ENCODE measurements around the gene SREBF1.

Gene SREBF1

DNA sequence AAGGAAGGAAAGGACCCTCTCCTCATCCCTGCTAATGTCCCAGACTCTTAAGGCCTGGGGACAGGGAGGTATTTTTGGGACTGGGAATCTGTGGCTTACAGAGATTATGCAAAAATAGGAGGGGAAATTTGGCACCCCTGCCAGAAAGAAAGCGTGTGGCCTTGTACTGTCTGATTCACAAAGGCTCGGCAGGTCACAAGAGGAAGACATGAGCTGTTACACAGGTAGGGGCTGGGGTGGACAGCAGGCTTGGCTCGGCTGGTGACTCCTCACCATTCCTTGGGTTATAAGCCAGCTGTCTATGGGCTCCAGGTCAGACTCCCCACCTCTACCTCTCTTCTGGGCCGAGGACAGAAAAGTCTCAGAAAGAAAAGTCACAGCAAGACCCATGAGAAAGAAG lies 20.7 kb upstream of the SREBF1 start:
- DNase-seq, result no peak

DNA sequence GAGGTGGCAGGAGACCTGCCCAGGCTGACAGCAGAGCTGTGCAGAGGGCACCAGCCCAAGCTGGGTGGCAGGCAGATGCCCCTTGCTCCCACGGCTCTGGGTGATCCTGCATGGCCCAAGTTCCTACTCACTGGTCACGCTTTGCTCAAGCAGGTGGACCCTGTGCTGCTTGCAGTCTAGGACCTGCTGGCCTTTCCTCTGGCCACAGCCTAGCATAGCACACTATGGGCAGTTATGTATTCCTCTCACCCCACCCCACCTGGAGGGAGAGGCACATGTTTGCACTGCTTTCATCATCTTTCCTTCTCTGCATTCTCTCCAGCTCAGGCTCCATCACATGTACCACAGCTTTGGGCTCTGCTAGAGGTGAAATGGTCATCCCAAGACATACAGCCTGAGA lies 19.6 kb upstream of the SREBF1 start:
- no peak for DNase-seq

DNA sequence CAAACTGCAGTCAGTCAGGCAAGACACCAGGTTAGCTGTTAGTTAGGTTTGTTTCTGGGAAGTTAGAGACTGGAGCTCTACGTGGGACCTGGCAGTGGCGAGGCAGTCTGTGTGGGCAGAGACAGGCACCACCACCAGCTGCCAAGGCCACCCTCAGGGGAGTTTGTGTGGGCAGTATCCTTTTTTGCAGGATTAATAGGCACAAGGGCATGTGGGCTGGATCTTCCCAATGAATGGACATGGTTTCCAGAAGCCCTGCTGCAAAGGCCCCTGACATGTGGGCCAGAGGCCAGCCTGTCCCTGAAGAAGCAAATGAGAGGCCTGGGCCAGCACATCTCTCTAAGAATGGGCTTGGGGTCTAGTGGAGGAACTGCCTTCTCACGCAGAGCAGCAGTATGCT lies 19.2 kb upstream of the SREBF1 start:
- DNase-seq, result no peak

DNA sequence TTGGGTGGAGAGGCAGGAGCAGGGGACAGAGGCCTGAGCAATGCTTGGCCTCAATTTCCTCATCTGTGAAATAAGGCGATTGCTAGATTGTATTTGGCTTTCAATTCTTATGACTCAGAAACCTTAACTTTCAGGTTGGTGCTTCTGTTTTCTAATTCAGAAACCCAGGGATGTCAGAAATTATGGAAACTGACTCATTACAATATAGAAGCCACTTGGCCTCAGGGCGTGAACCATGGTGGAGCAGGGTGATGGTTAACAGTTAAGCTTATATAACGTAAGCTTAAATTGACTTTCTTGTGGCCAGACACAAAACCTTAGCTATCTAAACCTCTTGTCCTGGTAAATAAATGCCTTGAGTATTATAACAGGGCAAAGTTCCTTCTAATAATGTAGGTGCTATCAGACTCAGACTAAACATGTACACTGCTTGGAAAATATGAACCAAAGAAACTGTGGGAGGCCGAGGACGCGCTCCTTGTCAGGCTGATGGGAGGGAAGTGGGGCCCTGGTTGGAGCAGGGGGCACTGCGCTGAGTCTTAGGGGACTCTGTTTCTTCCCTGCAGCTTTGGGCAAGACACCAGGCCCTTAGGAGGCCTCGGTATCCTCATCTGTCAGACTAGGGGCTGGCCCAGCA lies 17.1 kb upstream of the SREBF1 start:
- no peak for DNase-seq

DNA sequence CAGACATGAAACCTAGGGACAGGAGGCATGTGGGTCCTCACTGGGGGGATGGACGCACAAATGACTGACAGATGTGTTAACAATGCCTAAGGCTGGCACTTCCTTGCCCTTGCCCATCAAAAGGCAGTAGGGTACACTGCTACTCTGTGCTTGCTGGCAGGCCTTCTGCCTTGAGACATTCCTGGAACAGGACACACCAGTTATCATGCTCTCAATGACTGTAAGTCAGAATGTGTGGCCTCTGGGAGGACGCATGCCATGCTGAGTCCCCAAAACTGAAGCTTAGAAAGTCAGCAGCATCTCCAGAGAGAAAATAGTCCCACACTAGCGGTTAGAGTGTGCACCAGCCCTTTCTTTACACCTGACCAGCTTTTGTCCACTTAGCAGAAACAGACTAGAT lies 16.1 kb upstream of the SREBF1 start:
- no peak for DNase-seq

DNA sequence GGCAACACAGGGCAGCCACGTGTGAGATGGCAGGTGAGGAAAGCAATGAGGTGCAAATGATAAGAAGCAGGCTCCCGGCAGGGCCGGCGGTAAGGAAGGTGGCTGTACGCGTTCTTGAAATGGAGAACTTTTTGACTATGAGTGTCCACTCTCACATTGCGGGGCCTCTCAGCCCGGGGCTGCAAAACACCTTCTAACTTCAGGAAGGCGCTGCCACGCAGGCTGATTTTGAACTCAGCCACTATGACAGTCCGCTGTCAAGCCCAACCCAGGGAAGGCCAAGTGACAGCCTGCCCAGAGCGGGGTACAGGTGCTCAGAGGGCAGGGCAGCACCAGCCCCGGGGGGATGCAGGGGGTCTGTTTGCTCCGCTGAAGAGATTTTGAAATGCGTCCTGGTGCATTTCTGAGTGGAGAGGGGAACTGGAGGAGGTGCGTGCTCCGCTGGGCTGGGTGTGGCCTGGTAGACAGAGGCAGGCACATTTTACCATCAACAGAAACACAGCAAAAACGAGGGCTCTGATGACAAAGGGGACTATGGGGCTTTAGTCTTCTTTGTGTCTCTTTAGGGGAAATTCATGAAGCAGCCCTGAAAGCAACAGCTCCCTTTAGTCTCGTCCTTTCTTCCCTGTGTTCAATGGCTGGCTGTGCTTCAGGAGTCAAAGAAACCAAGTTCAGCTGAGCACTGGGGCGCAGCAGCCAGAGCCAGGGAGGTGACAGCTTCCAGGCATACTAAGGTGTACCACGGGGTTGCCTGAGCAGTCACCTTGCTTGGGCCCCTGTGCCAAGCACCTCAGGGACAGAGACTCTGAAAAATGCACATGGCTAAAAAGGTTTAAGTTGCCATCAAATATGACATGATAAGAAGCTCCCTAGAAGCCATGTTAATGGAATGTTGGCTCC lies 14.6 kb upstream of the SREBF1 start:
- DNase-seq, result no peak

DNA sequence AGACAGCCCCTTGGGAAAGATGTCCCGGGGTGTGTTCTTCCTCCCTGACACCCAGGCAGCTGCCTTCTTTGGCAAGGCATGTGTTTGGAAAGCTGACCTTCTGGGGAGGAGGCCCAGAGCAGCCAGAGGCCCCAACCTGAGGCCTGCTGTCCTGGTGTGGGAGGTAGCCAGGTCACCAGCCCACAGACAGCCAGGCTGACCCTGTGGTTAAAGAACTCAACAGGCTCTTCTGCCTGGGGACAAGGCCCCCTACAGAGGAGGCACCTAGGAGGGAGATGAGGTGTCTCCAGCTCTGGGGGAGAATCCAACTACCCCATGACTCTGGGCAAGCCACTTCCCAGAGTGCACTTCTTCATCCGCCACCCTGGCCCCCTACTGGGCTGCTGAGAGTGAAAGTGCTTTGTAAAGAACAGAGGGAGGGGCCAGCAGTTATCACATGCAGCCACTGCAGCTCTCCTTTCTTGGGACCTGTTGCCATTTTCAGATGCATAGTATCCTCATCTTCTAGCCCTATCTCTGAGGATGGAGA lies 13.1 kb upstream of the SREBF1 start:
- peak; percentile 49 for DNase-seq

DNA sequence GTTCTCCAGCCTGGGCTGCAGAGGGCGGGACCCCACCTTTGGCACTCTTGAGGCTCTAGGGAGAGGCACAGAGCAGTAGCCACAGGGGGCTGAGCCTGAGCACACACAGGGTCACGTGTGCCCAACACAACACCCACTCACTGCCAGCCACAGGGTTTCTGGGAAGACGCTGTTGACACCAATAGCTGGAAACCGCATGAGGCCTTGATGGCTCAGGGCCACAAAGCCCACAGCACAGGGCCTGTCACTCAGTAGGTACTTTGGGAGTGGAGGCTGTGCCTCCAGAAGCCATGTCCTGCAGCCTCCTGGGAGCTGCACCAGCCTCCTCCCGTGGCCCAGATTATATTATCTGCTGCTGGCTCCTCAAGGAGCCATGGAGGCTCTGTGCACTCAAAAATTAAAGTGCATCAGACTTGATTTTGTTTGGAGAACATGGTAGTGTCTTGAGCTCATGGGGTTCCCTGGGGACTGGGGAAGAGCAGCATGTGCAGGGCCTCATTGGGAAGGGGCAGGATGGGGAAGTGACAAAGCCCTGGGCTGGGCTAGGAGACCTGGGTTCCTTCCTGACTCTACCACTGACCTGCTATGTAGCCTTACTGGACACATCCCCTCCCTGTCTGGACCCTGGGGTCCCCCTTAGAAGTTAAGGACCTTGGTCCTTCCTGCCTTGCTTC lies 12.5 kb upstream of the SREBF1 start:
- peak; percentile 47 for DNase-seq

DNA sequence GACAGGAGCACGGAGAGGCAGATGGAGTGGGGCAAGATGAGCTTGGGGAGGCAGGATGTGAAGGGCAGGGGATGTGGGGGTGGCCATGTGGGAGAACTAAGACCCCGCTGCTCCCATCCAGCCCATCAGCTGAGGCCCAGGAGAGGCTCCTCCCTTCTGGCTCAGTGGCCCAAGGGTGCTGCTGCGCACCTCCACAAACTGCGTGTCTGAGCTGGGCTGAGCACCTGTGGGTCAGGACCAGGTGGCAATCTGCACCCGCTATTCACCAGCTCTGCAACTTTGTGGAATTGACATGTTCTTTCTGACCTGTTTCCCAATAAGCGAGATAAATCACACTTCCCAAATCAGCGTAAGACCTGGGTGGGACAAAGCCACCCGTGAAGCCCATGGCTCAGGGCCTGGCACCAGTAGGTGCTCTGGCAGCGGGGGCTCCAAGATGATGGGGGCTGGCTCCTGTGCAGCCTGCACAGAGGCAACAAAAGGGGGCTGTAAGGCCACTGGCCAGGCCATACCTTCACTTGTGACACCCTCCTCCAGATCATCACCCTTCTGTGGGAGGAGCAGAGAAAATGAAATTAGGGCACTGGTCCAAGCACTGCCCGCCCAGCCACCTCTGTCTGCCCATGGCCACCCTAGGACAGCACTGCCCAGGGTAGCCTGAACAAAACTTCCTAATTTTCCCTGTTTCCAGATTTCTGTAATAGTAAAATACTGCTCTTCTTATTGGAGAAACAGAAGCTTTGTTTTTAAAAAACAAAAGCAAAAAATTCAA lies 11.7 kb upstream of the SREBF1 start:
- no peak for DNase-seq

DNA sequence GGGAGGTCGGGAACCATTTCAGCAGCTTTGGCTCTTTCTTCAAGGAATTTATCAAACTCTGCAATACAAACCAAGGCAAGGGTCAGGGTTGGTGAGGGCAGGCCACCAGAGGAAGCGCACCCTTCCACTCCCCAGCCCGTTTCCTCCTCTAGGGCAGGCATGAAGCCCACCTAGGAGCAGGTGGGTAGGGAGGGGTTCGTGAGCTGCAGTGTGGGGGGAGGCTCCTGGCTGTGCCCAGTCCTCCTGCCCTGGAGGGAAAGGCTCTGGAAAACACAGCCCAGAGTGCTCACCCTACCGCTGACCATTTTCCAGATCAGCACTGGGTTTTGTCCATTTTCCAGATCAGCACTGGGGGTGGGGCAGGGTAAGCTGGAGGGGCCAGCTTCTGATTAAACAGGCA lies 10.9 kb upstream of the SREBF1 start:
- DNase-seq, result no peak

DNA sequence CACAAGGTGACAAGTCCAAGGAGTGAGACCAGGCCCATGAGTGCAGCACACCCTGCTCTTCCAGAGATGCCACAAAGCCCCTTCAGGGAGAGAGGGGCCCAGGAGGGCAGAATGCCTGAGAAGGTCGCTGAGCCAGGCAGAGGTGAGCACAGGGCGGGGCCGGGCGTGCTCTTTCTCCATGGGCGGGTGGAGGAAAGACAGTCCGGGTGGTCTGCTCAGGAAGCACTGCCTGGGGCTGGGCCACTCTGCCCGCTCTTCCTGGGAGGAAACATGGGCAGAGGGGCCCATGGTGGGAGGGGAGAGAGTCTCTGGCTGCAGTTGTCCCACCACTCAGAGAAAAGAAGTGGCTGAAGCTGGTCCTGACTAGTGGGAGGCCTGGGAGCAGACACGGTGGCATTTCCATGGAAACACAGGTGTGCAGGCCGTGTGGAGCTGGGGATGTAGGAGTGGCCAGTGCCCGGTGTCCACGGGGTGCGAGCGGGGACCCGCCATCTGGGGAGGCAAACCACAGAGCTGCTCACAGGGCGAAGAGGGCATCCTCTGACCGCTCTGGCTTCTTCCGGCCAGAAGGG lies 10.4 kb upstream of the SREBF1 start:
- DNase-seq, result no peak

DNA sequence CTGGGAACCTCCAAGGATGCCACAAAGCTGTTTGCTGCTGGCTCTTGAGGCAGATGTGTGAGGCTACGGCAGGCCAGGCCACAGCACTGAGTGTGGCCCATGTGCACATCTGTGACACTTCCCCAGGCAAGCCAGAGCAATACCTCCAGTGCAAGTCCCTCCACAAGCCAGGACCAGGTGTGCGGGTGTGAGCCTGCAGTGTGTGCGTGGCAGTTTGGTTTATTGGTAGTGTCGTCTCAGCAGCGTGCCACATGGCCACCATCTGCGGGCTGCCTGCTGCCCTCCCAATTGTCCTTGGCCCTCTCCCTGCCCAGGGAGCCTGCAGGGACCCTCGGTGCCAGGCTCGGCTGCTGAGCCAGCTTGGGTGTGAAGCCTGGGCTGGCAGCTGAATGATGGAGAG lies 9.9 kb upstream of the SREBF1 start:
- peak; percentile 22 for DNase-seq

DNA sequence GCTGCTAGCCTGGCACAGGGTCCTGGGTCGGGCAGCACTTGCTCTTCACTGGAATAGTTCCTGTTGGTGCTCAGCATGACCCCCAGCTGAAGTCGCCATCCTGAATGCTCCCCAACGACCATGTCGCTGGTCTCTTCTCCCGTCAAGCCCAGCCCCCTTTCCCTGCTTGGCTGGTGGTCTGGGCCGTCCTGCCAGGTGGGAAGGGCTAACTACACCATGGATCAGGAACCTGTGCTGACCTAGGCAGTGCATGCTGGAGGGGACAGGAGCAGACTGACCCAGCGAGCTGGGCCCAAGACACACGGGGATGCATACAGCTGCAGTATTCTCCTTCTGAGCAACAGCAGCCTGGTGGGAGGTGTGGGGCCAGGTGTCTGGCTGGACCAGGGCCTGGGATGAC lies 9.2 kb upstream of the SREBF1 start:
- DNase-seq, result no peak

DNA sequence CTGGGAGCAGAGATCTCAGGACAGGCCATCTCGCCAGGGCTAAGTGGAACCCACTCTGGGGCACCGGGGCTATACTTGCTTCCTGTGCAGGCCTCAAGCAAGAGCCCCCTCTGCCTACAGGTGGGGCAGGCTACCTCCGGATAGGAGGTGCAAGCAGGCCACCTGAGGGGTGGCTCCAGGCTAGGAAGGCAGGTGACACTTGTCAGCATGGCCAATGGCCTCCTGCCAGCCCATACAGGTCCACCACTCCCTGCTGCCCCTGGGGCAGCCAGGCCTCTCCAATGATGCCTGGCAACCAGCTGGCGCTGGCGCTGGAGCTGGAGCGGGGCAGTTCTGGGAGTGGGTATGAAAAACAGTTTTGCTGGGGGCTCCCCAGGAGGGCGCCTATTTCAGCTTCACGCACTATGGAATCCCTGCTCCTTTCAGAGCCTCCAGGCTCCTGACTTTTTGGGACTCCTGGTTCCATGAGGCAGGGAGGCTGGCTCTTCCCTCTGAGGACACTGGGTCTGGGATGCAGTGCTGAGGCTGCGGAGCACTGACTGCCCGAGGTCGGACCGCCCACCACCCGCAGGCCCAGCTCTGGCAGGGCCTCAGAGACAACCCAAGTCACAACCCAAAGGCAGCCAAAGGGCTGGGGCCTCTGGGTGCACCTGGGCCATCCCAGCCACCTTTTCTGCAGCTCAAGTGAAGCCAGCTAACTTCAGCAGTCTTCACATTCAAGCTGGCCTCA lies 8.4 kb upstream of the SREBF1 start:
- no peak for DNase-seq

DNA sequence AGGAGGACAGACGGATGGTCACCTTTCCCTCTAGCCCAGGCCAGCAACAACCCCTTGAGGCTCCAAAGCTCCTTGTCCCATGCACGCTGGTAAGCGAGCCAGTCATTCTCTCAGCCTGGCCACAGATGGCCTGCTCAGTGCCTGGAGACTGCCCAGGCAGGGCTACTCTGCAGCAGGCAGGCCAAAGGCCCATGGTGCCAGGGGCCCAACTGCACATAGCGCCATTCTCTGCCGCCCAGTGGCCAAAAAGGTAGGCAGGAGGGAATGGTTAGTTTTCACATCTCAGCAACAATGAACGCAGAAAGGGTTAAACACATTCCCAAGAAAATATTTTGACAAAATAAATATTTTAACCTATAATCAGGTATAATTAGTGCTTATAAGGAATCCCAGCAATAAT lies 7.7 kb upstream of the SREBF1 start:
- DNase-seq, result no peak

DNA sequence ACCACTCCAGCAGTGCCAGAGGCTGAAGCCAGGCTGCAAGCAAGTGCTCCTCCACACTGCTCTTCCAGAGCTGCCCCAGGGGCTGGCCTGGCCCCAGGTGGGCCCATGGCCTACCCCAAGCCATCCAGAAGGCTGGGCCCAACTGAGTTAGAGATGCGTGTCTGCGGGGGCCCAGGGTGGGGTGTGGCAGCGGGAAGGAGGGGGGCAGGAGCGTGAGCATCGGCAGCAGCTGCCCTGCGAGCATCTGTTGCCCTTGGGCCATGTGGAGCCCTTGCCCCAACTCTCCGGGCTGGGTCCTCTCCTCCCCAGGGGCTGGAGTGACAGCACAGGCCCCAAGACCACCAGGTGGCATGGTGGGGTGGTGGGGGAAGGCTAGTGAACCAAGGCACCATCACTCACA lies 7.3 kb upstream of the SREBF1 start:
- no peak for DNase-seq

DNA sequence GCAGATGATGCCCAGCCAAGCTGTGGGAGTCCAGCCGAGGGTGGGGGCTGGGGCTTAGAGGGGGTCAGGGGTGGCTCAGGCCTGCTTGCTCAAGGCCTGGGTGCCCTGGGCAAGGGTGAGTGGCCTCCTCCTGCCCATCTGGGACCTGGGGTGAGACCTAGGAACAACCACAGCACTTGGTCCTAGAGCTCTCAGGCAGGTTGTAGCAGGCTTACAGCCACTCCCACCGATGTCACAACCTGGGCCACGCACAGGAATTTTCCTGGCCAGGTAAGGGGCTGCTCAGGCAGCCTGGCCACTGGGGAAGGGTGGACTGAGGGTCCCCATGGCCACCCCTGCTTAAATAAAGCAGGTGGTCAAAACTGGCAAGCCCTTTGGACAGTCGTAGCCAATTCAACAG lies 6.3 kb upstream of the SREBF1 start:
- no peak for DNase-seq

DNA sequence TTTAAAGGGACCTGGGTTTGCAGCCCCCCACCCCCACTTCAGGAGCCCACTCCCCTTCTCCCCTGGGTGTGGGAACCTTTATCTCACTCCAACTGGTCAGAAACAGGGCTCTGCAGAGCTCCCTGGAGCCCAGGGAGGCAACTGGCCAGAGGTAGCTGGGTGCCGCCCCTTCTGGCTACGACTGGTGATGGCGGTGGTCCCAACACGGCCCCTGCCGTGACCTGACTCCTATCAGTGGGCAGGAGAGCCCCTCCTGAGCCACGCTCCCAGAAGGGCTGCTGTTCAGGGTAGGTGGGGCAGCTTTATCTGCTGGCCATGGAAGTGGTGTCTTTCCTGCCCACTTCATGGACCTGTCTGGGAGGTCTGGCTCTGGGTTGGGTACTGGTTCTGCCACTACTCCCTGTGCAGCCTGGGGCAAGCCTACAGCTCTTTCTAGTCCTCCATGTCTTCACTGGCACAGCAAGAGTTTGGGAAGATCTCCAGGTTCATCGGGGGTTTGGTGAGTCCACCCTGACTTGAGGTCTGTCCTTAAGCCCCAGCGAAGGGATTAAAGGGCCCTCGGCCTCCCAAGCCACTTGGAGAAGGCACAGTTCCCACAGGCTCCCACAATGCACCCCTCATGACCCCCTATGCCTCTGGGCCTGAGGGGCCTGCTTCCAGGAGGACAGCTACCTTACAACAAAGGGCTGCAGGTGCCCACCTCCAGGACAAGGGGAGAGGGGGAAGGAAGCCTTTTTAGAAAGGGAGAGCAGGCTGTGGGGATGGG lies 5.5 kb upstream of the SREBF1 start:
- DNase-seq, result no peak

DNA sequence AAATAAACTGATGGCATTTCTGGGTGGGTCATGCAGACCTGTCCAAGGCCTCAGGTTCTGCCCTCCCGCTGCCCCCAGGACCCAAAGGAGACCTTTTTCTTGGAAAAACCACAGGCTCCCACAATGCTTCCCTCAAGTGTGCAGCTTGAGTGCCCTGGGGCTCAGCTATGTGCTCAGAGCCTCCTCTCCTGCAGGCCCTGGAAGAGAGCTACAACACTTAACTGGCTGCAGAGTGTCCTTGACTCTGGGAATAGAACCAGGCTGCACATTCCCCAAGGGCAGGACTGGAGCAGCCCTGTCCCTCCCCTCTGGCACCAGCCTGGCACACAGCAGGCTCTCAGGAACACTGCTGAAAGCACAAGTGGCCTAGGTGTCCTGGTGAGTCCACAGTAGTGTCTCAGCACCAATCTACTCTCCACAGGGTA lies 4.8 kb upstream of the SREBF1 start:
- no peak for DNase-seq

DNA sequence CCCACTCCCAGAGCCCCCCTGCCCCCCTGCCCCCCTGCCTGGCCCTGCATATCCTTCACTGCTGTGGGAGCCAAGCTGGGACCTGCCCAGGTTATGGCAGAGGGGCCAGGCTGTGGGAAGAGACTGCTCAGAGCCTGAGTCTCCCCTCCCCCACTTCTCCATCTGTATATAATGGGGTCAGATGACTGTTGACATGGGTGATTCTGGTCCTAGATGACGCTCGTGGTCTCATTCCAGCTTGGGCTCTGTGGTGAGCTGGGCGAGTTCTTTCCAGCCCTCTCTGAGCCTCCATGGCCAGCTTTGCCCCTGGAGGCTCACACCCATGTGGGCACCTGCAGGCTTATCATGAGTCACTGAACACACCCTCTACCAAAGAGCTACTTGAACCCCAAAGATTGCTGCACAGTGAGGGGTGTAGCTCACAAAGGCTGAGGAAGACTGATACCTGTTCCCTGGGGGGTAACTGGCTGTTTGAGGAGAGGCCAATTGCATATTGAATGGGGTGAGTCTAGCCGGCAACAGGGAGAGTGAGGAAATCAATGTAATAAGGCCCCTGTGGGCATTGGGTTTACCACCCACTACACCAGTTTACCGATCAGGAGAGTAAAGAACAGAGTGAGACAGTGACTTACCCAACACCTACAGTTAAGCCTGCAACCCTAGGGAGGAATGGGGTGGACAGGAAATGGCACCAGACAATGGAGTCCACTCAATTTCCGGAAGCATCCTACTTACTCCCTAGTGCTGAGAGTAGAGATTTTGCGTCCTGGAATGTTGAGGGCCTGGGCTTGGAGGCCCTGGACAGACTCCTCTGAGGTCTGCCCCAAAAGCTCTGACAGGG lies 4.2 kb upstream of the SREBF1 start:
- peak; percentile 74 for DNase-seq

Data from NCI-H2171 treated with DMSO at 0.1 percent for 48 hours (cell line).